GM18519 (cell line): Measurements from ENCODE around the gene DHTKD1.
"Not testable (repeated sequence)": the region's sequence is repeated elsewhere in the genome, so short reads cannot be mapped to it uniquely, and the experiment has no call there.

Experiments used
- ATAC-seq: cut with Tn5 transposase; IDR thresholded peaks from one replicate; pipeline ENCODE4 v1.9.1; 2021; ENCODE audit warnings: mild to moderate bottlenecking, moderate library complexity; ENCODE audit not compliant: unreplicated experiment, low FRiP score

Gene DHTKD1

DNA sequence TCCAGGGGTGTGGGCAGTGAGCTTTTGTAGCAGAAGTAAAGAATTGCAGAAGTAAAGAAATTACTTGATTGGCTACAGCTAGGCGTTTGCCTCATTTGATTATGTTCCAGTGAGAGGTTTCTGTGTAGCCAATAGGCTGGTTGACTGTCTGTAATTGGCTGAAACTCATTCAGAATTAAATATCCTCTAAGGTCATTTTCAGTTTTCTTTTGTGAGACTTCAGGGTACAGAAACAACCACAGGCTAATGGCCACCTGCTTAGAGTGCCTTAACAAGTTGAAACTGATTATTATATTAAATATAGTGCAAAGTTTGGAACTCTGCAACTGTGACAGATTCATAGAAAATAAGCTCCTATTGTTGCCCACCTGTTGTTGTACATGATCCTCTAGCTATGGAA, 71.3 kb downstream of the DHTKD1 start:
- ATAC-seq, result no peak

DNA sequence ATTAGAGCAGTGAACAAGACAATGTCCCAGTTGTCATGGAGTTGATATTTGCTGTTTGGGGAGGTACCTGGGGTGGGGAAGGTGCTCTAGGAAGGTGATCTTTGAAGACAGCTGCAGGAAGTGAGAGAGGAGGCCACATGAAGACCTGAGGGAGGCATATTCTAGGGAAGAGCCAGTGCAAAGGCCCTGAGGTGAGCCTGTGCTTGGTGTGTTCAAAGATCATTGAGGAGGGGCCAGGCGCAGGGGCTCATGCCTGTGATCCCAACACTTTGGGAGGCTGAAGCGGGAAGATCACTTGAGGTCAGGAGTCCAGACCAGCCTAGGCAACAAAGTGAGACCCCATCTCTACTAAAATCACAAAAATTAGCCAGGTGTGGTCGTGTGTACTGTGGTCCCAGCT, 75.8 kb downstream of the DHTKD1 start:
- ATAC-seq, result no peak

DNA sequence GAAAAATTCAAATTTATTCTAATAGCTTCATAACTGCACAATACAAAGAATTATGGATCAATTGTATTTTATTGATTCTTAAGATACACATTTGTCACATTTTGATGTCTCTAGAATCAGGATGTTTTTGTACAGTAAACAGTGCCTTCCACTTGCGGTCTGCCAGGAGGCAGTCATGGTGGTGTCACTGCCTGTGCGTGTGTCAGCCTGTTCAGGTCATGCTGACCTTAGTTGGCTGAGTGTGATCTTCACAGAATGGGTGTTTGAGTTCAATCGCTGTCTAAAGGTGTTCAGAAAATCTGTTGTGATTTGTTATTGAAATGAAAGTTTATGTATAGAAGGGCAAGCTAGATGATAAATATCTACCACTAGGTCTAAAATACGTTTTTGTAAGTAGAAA, 81.4 kb downstream of the DHTKD1 start:
- ATAC-seq, result no peak

DNA sequence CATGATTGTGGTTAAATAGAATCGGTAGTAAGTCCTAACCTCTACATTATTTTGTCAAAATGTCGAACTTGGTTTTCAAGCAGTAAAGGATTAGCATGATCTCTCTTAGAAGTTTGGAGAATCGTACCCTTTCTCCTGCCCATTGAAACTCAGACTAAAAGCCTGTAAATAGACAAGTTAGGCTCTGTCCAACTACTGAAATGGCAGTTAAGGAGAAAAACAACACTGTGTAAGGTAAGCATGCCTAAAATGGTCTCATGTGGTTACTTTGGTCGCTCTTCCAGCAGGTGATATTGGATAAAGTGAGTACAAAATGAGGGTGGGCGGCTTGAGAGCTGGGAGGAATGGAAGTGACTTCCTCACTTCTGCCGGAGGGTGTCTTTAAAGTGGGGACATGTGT, 85.8 kb downstream of the DHTKD1 start:
- ATAC-seq, result no peak

DNA sequence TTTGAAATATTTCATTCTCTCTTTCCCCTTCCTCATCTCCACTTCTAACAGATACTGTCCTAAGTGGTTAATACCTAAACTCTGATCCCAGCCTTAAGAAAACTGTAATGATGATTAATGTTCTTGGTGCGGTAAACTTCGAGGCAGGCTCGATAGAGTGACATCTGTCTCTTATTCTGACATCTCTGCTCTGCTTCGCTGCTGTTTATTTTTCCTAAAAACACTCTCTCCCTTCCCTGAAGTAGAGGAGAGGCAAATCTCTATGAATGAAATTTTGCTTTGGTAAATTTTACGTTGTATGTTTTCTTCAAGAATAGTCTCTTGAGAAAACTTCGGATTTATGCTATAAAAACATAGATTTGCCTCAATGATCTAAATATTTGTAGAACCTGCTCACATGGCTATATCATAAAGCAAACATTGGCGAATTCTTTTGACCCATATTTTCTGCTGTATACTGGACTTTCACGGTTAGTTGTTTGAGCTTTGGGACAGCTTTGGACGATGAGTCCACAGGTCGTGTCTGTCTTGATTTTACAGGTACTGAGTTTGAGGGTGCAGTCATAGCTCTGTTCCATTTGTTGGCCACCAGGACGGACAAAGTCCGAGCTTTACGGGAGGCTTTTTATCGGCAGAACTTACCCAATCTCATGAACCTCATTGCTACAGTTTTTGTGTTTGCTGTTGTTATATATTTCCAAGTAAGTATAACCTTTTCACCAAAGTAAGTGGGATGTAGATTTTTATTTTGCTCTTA, 87.8 kb downstream of the DHTKD1 start:
- ATAC-seq, result no peak

DNA sequence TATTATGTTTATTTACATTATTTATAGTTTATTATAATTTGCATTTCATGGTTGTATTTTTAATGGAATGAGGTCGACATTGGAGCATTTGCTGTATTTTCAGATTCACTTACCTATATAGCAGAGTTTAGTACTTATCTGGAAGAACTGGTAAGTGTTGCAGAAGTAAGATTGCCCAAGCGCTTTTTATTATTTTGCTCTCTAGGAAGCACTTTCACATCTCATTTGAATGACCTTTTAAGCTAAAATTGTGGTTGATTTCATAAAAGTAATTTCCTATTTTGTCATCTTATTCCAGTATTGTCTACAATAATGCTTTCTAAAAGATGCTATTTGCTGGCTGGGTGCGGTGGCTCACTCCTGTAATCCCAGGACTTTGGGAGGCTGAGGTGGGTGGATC, 89.4 kb downstream of the DHTKD1 start:
- no peak for ATAC-seq

DNA sequence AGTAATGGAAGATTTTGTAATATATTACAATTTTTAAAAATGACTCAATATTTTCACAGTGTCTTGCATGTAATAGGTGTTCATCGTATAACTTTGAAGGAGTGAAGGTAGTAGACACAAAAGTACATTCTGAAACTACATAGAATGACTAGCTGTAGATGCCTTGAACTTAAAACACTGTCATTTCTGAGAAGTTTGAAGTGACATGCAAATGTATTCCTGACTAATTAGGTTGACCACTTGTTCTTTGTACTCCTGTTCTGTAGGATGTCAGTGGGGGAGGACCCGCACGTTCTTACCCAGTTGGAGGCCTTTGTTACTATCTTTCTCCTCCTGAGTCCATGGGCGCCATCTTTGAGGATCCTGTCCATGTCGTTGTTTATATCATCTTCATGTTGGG, 91.9 kb downstream of the DHTKD1 start:
- no peak for ATAC-seq

DNA sequence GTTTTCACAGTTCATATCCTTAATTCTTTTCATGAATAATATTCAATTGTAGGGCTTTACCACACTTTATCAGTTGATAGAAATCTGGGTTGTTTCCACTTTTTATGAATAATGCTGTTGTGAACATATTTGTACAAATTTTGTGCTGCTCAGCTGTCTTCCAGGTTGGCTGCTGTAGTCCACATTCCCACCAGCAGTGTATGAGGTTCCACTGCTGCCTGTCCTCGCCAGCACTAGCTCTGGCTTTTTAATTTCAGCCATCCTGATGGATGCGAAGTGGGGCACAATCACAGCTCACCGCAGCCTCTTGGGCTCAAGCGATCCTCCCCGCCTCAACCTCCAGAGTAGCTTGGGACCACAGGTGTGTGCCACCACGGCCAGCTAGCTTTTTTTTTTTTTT, 94.2 kb downstream of the DHTKD1 start:
- no peak for ATAC-seq

DNA sequence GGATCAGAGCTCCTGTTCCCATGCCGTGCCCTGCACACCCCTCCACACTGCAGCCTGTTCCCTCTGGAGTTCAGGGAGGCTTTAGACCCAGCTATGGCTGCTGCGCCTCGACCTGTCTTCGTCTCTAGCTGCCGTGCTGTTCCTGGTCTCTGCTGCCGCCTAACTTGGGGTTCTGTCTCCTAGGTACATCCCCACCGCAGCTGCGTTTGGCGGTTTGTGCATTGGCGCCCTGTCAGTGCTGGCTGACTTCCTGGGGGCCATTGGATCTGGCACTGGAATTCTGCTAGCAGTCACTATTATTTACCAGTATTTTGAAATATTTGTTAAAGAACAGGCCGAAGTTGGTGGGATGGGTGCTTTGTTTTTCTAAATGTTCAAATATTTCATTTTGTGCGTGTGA, 95.3 kb downstream of the DHTKD1 start:
- ATAC-seq, result no peak

DNA sequence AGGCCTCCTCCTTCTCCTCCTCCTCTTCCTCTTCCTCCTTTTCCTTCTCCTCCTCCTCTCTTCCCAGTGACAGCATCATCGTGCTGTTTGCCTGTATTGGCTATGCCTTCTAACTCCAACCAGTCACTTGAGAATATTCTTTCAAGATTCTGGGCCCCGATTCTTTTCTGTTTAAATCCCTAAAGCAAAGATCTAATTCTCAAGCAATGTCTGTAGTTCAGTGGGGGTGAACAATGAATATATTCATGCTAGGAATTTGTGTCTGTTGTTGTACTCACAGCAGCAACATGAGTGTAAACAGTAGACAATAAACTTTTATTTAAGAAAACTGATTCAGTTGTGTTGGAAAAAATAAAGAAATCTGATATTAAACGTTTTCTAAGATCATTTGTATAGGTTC, 96.3 kb downstream of the DHTKD1 start:
- no peak for ATAC-seq

DNA sequence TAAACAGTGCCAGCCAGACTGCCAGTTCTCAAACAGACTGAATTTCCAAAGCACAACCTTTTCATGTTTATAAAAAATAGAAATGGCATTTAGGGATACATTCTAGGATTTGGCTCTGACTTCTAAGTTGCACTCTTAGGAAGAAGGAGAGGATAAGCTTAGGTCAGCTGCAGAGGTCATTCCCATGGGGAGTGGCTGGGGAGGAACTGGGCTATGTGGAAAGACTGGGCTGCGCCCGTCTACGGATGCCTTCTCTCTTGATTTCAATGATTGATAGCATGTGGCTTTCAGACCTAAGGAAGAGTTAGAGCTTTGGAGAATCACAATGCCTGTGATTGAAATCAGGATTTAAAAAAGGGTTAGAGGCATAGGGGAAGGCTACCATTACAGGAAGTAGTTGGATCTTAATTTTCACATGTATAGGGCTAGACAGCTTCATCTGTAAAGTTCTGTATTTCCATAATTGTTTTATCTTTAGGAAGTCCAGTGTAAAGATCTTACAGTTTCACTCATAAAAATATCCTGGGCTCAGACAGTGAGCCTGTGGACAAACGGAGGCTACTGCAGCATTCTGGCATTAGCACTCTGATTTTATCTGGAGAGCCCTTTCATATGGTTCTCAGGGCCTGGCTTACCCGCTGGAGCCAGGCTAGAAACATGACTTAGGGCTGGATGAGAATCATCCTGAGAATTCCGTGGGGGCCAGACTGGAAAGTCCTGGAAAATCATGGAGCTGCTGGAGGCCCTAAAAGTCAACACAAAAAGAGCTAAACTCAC, 97.4 kb downstream of the DHTKD1 start:
- ATAC-seq, result no peak

DNA sequence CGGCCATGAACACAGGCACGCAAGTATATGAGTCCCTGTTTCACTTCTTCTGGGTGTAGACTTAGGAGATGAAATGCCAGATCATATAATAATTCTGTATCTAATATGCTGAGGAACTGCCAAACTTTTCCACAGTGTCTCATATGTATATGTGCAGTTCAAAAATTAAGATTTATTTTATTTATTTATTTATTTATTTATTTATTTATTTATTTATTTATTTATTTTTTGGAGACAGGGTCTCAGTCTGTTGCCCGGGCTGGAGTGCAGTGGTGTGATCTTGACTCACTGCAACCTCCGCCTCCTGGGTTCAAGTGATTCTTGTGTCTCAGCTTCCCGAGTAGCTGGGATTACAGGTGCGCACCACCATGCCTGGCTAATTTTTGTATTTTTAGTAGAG, 102.8 kb downstream of the DHTKD1 start:
- ATAC-seq, result not testable (repeated sequence)
